HG03108 (cell line): ENCODE results near the gene JAG2.

Experiments
- ATAC-seq: cut with Tn5 transposase; IDR thresholded peaks from one replicate; pipeline ENCODE4 v1.9.1; 2021; ENCODE audit warnings: moderate library complexity; ENCODE audit not compliant: unreplicated experiment

The JAG2 gene

DNA sequence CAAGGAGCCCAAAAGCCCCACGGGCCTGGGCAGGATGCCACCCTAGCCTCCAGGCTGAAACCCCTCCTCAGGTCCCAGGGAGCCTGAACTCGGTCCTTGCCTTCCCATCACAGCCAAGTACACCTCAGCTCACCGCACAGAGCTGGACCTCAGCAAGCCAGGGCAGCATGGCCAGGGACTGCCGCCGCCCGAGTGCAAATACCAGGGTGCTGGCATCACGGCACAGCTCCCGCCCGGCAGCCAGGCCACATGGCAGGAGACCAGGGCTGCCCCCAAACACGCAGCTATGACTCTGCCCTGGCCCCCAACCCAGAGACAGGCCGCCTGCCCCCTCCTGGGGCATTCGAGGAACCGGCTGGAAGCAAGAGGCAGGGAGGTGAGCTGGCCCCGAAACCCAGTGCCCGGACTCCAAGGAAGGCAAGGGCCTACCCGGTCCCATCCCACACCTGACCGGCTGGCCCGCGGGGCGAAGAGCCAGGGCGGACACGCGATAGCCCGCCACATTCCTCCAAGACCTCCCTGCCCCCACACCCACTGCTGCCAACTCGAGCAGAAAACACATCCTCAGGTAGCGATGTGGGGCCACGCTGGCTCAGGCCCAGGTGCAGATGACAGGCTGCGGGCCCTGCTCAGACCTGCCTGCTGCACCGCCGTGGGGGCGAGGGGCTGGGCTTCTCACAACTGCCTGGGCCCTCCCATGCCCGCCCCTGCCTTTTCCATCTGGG is 2.7 kb downstream of the JAG2 start:
- no peak for ATAC-seq

DNA sequence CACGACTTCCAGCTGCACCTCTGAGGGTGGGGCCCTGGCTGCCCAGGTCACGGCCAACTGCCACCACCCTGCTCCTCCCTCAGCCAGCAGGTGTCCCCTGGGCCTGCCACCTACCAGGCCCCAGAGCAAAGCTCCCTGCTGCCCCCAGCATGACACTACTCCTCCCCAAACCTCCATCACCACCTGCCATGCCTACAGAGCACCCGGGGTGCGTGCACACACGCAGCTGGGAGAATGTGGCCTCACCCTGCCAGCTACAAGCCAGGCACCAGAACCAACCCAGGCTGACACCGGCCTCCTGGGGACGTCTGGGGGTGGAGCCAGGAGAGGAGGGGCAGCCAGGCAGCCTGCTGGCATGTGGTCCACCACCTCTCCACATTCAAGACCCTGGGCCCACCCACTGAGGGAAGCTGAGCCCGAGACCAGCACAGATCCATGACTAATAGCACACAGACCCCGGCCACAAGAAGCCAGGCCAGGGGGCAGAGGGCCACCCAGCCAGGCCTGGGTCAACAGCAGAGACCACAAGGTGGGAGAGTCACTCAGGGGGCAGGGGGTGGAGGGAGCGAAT is 3.4 kb downstream of the JAG2 start:
- ATAC-seq = no peak

DNA sequence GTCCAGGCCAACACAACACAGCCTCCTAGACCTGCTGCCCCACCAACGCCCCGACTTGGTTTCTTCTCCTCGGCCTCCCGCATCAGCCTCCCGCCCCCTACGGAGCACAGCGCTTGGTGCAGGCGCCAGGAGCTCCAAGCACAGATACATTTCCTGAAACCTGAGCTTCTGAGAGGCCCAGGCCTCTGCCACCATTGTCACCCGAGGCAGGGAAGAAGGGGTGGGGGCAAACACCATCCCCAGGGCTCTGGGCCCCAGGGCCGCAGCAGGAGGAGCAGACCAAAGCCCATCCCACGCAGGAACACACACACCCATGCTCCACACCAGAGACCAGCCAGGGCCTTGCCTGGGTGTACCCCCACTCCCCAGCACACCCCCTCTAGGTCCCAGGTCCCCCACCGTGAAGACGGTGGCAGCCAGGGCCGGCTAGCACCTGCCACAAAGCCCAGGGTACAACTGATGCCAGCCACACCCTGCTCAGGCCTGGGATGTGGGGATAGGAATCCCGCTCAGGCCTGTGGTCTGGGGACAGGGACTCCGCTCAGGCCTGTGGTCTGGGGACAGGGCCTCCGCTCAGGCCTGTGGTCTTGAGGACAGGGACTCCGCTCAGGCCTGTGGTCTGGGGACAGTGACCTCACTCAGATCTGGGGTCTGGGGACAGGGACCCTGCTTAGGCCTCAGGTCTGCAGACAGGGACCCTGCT is 5.4 kb downstream of the JAG2 start:
- no peak for ATAC-seq

DNA sequence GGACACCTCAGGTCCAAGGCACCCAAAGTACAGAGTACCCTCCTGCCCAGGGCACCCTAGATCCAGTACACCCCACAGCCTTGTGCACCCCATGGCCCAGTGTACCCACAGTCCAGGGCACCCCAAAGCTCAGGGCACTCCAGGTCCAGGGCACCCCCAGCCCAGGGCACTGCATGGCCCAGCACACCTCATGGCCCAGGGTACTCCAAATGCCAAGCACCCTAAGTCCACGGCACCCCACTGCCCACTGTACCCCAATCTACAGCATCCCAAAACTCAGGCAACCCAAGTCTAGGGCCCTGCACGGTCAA is 6.0 kb downstream of the JAG2 start:
- no peak for ATAC-seq

DNA sequence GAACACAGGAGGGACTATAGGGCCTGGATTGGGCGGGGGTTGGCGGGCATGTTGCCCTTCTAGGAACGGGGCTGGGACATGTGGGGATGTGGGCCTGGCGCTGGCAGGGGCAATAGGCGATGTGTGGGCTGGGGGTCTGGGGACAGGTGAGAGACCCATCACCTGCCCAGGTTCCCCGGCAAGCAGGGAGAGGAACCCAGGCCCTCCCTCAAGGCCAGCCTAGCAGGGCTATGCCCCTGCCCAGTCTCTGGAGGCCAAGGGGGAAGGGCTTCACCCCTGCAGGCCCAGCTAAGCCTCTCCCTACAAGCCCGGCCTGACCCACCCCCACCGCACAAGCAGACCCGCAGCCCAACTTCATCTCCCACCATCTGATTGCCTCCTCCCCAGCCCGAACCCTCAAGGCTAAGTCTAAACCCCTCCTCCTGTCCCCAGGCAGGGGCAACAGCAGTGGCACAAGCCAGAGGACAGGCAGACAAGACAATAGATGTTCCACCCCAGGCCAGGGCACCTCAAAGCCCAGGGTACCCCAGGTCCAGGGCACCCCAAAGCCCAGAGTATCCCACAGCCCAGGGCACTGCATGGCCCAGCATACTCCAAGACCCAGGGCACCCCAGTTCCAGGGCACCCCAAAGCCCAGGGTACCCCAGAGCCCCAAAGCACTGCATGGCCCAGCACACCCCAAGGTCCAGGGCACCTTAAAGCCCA is 6.5 kb downstream of the JAG2 start:
- no peak for ATAC-seq

DNA sequence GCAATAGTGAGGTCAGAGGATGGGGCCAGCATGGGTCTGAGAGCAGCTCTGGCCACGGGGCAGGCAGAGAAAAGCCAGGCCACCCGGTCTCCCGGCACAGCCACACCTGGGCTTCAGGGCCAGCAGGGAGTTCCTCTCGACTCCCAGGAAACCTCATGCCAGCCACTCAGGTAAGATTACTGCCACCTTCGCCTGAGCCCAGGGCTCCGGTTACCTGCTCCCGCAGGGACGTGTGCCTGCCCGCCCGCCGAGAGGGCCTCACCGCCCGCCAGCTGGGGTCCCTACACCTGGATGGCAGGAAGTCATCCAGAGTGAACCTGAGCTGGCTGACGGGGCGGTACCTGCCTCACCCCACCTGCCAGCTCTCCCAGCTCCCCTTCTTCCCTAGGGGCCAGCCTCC is 7.3 kb downstream of the JAG2 start:
- no peak for ATAC-seq

DNA sequence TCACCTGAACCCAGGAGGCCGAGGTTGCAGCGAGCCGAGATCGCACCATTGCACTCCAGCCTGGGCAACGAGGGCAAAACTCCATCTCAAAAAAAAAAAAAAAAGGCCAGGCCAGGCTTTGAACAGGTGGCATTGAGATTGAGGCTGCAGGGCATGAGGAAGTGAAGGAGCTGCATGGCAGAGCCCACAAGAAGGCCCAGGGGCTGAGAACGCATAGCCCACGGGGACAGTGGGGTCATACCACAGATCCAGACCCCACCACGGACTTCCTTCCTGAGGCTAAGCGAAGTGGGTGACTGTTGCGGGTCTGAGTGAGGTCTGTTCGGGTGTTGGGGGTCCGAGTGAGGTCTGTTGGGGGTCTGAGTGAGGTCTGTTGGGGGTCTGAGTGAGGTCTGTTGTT is 7.8 kb downstream of the JAG2 start:
- ATAC-seq = no peak

DNA sequence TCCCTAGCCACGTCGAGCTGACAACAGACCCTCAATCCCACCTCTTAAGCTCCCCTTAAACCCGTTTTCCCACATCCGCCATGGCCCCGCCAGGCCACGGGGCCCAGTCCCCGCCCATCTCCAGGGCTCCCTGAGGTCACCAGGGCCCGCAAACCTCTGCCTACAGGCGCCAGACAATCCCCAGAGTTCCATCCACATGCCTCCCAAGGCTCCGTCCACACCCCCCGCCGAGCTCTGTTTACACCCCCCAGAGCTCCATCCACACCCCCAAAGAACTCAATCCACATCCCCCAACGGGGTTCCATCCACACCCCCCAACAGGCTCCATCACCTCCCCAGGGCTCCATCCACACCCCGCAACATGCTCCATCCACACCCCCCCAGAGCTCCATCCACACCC is 9.2 kb downstream of the JAG2 start:
- no peak for ATAC-seq

DNA sequence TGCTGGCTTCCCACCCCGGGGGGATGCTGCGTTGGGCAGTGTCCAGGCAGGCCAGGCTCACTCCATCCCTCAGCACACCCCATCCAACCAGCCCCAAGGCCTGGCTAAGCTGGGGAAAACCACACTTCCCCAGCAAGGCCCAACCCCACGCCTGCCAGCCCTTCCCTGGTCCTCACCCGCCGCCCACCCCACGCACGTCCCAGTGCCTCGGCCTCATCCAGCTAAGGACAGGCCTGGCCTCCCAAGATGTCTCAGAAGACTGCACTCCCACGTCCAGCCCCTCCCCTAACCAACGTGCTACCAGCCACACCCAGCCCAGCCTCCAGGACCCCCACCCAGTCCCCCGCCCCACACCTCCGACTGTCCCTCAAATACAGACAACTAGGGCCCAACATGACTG is 9.8 kb downstream of the JAG2 start:
- no peak for ATAC-seq

DNA sequence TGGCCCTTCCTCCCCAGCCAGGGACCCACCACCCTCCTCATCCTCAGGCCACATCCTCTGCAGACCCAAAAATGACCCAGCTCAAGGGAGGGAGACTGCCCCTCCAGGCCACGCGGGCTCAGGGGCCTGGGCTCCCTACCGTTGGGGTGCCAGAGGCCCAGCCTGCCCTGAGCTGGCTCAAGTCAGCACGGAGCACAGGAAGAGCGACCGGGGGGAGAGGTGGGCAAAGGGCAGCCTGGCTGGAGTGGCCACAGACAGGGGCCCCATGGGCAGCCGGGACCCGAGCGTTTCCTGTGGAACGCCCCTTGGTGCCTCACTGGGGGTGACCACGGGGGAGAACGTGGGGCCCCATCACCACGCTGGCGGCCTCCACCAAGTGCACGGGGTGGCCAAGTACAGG is 10.7 kb downstream of the JAG2 start:
- no peak for ATAC-seq

DNA sequence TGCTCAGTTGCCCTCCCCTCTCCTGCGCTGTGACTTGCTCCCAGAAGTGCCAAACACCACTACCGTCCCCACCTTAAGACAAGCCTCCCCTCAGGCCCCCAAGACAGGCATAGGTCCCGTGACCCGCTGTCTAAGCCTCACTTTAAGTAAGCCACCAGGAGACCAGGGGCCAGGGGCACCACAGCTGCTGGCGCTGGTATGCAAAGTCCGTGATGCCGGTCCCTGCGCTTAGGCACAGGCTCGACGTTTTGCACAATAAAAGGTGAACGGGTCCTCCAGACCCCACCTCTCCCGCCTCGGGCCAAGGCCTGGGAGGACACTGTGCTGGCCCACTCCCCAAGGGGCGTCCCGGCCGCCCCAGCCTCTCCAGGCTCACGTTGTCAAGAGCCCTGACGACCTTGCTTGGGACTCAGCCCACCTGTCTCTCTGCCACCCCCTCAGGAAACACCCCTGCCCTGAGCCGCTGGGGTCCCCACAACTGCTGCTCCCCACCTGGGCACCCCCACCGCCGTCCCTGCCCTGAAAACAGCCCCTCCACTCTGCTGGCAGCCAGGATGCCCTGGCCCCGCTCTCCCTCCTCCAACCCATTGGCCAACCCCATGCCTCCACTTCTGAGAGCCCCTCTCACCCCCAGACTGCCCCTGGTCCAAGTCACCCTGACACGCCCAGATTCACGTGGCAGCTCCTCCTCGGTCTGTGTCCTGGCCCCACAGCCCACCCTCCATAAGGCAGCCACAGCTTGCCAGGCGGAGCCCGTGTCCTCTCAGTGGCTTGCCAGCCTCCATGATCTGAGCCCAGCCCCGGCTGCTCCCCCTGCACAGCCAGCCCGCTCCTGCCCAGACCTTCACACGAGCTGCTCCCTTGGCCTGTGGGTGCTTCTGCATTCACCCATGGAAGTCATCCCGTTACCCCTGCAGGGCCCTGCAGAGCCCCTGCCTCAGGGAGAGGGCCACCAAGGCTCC is 11.9 kb downstream of the JAG2 start:
- no peak for ATAC-seq

DNA sequence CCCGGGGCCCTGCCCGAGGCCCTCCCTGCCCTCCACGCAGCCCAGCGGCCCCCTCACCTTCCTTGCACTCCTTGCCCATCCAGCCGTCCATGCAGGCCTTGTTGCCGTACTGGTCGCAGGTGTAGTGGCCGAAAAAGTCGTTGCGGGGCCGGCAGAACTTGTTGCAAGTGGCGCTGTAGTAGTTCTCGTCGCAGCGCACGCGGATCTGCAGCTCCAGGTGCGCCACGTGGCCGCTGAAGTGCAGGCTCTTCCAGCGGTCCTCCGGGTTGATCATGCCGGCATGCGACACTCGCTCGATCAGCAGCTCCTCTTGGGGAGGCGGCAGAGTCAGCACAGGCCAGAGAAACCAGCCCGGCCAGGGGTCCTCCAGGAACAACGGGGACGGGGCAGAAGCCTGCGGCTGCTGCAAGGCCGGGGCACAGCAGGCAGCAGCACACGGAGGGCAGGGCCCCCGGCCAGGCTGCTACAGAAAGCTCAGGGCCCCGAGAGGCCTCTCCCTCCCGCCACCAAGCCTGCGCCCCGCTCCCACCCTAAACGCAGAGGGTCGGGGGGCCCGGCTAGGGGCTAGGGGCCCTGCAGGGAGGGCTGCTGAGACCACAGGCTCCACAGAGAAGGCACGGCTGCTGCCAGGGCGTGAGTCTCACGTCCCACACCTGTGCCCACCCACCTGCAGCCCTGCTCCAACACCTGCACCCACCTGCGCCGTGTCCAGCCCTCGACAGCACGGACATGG is 12.7 kb downstream of the JAG2 start:
- no peak for ATAC-seq

DNA sequence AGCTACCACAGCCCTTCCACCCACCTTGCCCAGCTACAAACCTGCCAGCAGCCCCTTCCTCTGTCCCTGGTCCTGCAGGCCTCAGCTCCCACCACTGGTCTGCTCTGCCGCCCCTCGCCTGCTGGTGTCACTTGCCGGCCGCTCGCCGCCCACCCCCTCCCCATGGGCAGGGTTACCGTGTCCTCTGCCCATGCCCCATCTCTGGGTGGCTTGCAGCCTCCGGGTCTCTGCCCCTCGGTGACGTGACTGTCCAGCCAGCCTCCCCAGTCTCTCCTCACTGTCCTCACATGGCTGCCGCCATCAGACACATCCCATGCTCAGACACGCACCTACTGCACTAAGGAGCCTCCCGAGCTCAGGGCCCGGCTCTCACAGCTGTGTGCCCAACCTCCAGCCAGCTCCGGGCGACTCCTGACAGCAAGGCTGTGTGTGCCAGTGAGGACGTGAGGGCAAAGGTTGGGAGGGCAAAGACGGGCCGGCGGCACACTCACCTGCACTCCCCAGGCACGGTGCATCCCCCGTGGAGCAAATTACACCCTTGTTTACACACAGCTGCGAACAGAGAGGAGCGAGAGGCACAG is 13.4 kb downstream of the JAG2 start:
- ATAC-seq = no peak

DNA sequence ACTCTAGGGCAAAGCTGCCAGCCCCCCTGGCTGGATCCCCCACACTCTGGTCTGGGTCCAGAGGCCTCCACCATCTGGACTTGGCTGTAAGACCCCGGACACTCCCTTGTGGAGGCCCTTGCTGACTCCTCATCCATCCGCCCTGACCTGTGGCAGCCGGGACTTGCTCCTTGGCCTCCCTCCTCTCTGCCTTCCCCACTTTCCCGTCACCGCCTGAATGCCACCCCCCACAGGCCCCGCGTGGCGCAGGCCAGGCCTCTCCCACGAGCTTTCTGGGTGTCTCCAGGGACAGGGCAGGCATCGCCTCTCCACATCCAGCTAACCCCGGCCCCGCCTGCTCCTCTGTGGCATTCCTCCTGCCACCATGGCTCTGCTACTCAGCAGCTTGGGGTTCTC is 14.1 kb downstream of the JAG2 start:
- ATAC-seq = no peak

DNA sequence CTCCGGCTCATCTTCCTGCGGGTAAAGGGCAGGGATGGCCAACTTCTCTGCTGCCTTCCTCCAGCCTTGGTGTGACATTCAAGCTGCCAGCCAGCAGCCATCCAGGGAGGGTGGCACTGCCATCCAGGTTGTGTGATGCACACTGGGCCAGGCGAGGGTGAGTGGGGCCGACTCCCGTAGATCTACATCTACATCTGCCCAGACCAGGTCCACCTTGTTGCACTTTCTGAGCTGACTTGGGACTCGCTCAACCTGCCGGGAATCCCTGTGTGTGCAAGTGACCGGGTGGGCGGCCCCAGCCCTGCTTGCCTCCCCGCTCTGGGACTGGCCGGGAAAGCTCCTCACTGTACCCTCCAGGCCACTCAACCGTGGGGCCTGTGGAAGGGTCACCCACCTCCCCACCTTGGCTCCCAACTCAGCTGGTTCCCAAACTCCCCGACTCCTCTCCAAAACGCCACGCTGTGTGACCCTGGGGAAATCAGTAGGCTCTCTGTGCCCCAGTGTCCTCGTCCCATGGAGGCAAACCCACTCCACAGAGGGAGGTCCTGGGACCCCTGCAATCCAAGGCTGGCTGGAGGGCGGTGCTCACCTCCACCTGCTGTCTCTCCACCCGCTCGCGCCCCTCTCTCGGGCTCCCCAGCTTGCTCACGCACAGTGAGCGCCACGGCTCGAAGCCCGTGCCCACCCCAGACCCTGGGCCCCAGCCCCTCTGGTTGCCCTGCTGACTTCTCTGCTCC is 14.7 kb downstream of the JAG2 start:
- no peak for ATAC-seq

DNA sequence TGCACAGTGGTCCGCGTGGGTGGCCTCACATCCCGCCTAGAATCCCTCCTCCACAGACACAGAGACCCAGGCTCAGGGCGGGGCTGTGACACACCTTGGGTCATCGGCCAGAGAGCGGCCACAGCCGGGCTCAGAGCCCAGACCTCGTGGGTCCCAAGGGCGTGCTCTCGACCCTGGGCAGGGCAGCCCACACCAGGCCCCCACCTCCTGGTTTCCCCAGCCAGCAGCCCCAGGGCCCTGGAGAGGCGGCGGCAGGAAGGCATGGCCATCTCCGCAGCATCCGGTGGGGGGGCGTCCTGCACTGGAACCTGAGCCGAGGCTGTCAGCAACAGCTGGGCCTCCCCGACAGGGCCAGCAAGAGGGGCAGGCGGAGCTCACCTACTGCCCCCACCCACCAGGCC is 15.2 kb downstream of the JAG2 start:
- no peak for ATAC-seq

DNA sequence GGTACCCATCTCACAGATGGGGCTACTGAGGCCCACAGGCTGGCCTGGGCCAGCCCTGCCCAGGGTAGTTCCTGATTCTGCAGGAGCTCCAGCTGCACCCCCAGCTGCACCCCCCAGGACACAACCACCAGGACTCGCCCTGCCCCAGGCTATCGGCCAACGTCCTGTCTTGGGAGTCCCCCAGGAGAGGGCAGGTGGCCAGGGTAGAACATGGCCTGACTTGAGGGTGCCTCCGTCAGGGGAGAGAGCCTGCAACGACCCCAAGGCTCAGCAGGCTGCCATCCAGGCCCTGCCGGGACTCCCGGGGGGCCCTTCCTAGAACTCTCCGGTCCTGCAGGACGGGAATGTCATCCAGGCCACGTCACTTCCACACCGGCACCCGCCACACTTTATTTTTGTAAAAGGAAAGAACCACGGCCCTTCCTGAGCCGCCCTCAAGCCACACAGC is 15.8 kb downstream of the JAG2 start:
- ATAC-seq = no peak

DNA sequence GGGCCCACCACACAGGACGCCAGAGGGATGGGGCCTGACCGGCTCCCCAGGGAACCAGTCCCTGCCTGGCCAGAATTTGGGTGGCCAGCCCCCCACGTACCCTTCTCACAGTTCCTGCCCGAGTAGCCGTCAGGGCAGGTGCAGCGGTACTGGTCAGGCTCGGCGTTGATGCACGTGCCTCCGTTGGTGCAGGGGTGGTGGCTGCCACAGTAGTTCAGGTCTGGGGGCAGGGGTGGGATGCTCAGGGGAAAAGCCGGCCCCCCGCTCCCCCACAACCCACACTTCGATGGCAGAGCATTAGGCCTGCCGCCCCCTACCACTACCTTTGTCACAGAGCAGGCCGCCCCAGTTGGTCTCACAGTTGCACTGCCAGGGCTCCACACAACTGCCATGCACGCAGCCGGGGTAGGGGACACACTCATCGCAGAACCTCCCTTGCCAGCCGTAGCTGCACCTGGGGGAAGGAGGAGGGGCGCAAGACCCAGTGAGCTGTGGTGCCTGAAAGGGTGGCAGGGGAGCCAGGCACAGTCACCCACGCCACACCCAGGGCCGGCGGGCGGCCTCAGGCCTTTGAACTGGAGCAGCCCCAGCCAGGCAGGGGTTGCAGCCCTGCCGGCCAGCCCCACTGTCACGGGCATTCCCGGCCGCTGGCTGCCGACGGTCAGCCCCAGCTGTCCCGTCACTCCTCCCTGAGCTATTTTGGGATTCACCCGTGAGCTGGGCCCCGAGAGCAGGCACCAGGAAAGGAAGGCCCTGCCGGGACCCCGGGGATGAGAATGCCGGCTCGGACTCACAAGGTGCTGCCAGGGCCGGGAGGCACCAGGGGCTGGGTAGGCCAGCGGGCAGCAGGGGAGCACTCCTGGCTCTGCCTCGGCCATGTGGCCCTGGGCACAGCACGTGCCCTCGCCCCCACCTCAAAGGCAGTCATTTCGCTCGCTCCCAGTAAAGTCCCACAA is 16.5 kb downstream of the JAG2 start:
- ATAC-seq = no peak
